GM12878 (cell line): ENCODE measurements around the gene UQCR11. TPM values are rescaled to one million over a fixed set of nuclear protein-coding genes. Genes with fewer than 3 reads are reported as not detected.

Experiments
- ATAC-seq: fragments of 200-7000 bp; cut with Tn5 transposase; 3 replicates; pipeline ENCODE4 v1.9.1; 2020; ENCODE audit warnings: mild to moderate bottlenecking, moderate library complexity
- BruUV-seq: library from RNA; stranded (reverse); fragments of 400-500 nt; replicated peaks from 2 replicates; lab custom pipeline; 2021; lab: Mats Ljungman, UMichigan
- CTCF ChIA-PET: fragments of 300-600 bp; sonication (Branson Sonifier 250); formaldehyde crosslinking; extraction: SDS; loops from one replicate; lab custom pipeline; 2021; ENCODE audit warnings: inconsistent platforms; lab: Yijun Ruan, JAX
- POLR2A ChIA-PET: fragments of 350-600 bp; formaldehyde crosslinking; extraction: SDS; loops from one replicate; lab custom pipeline; 2021; ENCODE audit warnings: inconsistent platforms; lab: Charles Lee
- RAD21 ChIA-PET: fragments of 300-600 bp; sonication (Branson Sonifier 250); formaldehyde crosslinking; loops from one replicate; lab custom pipeline; 2023; ENCODE audit warnings: antibody characterized with exemption; ENCODE audit not compliant: unreplicated experiment; lab: Charles Lee
- SMC1A ChIA-PET: fragments of 300-600 bp; sonication (Branson Sonifier 250); formaldehyde crosslinking; loops from one replicate; lab custom pipeline; 2023; ENCODE audit not compliant: unreplicated experiment, uncharacterized antibody; lab: Charles Lee
- DNase-seq: peaks from one replicate; pipeline ENCODE4 v3.0.0-alpha.2; 2011; ENCODE audit warnings: low read depth, low spot score
- FAIRE-seq: peaks from 3 replicates; lab custom pipeline; 2011; peaks lifted over from hg19 to GRCh38; lab: Jason Lieb, UNC
- H2AFZ ChIP-seq: 2 replicates; pipeline ENCODE4 v1.6.0; 2011; ENCODE audit warnings: low read depth, low read length, control low read depth; ENCODE audit not compliant: control insufficient read depth
- H3K27ac ChIP-seq: 2 replicates; pipeline ENCODE4 v1.5.1; 2011; ENCODE audit warnings: control low read depth; ENCODE audit not compliant: control insufficient read depth, insufficient read depth
- H3K27me3 ChIP-seq, 2 experiments: replicated peaks in 1 of 2; 2 replicates each; pipeline versions ENCODE4 v1.6.0 to v1.6.1; 2011; ENCODE audit warnings: low read length in 1 of 2; ENCODE audit not compliant: control insufficient read depth in 2 of 2, insufficient read depth in 2 of 2
- H3K36me3 ChIP-seq, 2 experiments: 2 replicates each; pipeline ENCODE4 v1.5.1; 2011; ENCODE audit warnings: low read length in 1 of 2; ENCODE audit not compliant: control insufficient read depth in 2 of 2, insufficient read depth in 2 of 2
- H3K4me1 ChIP-seq: 2 replicates; pipeline ENCODE4 v1.6.1; 2011; ENCODE audit warnings: mild to moderate bottlenecking, low read length, moderate library complexity, mixed read lengths; ENCODE audit not compliant: control insufficient read depth, insufficient read depth
- H3K4me2 ChIP-seq: 2 replicates; pipeline ENCODE4 v1.6.0; 2011; ENCODE audit warnings: control low read depth; ENCODE audit not compliant: control insufficient read depth, insufficient read depth
- H3K4me3 ChIP-seq: fragments of 200-600 bp; sonication (generic); 2 replicates; pipeline ENCODE4 v1.5.1; 2016
- H3K79me2 ChIP-seq: 2 replicates; pipeline ENCODE4 v1.6.0; 2011; ENCODE audit warnings: low read length; ENCODE audit not compliant: control insufficient read depth, insufficient read depth
- H3K9ac ChIP-seq: 2 replicates; pipeline ENCODE4 v1.8.0; 2011; ENCODE audit warnings: low read length, control low read depth, mixed read lengths; ENCODE audit not compliant: control insufficient read depth, insufficient read depth
- H3K9me3 ChIP-seq: replicated peaks from 3 replicates; pipeline ENCODE4 v1.5.1; 2011; ENCODE audit warnings: mild to moderate bottlenecking, low read length; ENCODE audit not compliant: control insufficient read depth, insufficient read depth
- H4K20me1 ChIP-seq: 2 replicates; pipeline ENCODE4 v1.6.0; 2011; ENCODE audit not compliant: control insufficient read depth, insufficient read depth
- CREB1 ChIP-seq: IDR thresholded peaks from 2 replicates; pipeline ENCODE4 v1.6.1; 2012; ENCODE audit warnings: low read depth, mild to moderate bottlenecking, inconsistent platforms
- NFYB ChIP-seq: IDR thresholded peaks from 2 replicates; pipeline ENCODE4 v1.6.1; 2011; ENCODE audit warnings: low read depth, mild to moderate bottlenecking, low read length, improper control_type of control experiment, moderate library complexity; ENCODE audit not compliant: insufficient read depth
- PAX5 ChIP-seq: IDR thresholded peaks from 2 replicates; pipeline ENCODE4 v1.6.1; 2011; ENCODE audit warnings: low read depth, low read length, borderline replicate concordance
- SMARCA5 ChIP-seq: fragments of 450-650 bp; IDR thresholded peaks from 2 replicates; pipeline ENCODE4 v1.6.1; 2017; ENCODE audit warnings: mild to moderate bottlenecking
- SREBF2 ChIP-seq: IDR thresholded peaks from 2 replicates; pipeline ENCODE4 v1.6.1; 2012; ENCODE audit warnings: mild to moderate bottlenecking, low read length
- TARDBP ChIP-seq: IDR thresholded peaks from 2 replicates; pipeline ENCODE4 v1.6.1; 2016; ENCODE audit warnings: borderline replicate concordance
- USF1 ChIP-seq: IDR thresholded peaks from 2 replicates; pipeline ENCODE4 v1.6.1; 2011; ENCODE audit warnings: borderline replicate concordance, low read depth, mild to moderate bottlenecking, moderate library complexity, mixed read lengths, low read length; ENCODE audit not compliant: insufficient read depth; ENCODE audit errors: extremely low read length
- ZBTB4 ChIP-seq: fragments of 450-650 bp; formaldehyde crosslinking; IDR thresholded peaks from 2 replicates; pipeline ENCODE4 v1.4.0; 2022; ENCODE audit warnings: mild to moderate bottlenecking, moderate library complexity
- ZBTB40 ChIP-seq: fragments of 450-650 bp; IDR thresholded peaks from 2 replicates; pipeline ENCODE4 v1.6.1; 2016; ENCODE audit warnings: mild to moderate bottlenecking, moderate library complexity, borderline replicate concordance
- WGBS: methylation state at CpG from one replicate; pipeline ENCODE4 v1.1.6; 2016; ENCODE audit warnings: low lambda C conversion rate; ENCODE audit not compliant: insufficient replicate concordance, insufficient coverage; ENCODE audit errors: missing lambda C conversion rate; 5-methylcytosine and 5-hydroxymethylcytosine counted together
- in situ Hi-C: fragments of 300-500 bp; cut with MboI; formaldehyde crosslinking; loops from 9 replicates; pipeline ENCODE4 v1.14.3; 2018; ENCODE audit warnings: mixed read lengths
- intact Hi-C: fragments of 100-400 bp; cut with micrococcal nuclease; formaldehyde crosslinking; loops from one replicate; pipeline ENCODE4 v1.14.2; 2022; ENCODE audit not compliant: unreplicated experiment
- polyA plus RNA-seq, 11 experiments: library from polyadenylated mRNA; depleted of rRNA in 4 of 11; unstranded in 6 of 11; stranded (reverse) in 5 of 11; fragments of >200 nt; fragmentation: Nextera tagmentation in 4 of 11; fragmentation: Illumina TruSeq in 1 of 11; extraction: Ambion mirVana in 4 of 11; extraction: Trizol in 1 of 11; gene quantifications; 1 replicate in 1 of 11; 2 replicates in 10 of 11; pipeline versions ENCODE4 v1.2.1 to v1.2.3, GENCODE V29; 2011 to 2016; ENCODE audit warnings: inconsistent platforms in 2 of 11, missing spikeins in 2 of 11, low read depth in 1 of 11
- total RNA-seq, 4 experiments: library from RNA; depleted of rRNA in 3 of 4; stranded (reverse); fragments of >200 nt in 3 of 4; fragmentation: Illumina TruSeq in 1 of 4; extraction: Trizol in 1 of 4; gene quantifications; 2 replicates each; pipeline versions ENCODE4 v1.2.1 to v1.2.3, GENCODE V29; 2013 to 2021

Gene UQCR11
- total and polyA plus RNA-seq, 10 of the 15 experiments (the other 5 are each of a cell fraction or from before 2014, with no cell fraction given), result 28.6 to 586 (median 193) TPM

- H3K4me1 ChIP-seq, result no peaks in the 10 kb centered on the region
- BruUV-seq, result no TSS peak
- in situ Hi-C loops, result no loop called here
- no peak overlapping the region for H2AFZ ChIP-seq
- ChIA-PET POLR2A (no interaction called here), SMC1A (no interaction called here), RAD21 (no interaction called here), CTCF (no interaction called here)
- peaks cover 14 to 44% of the 10 kb centered on the region in 2 experiments for H3K36me3 ChIP-seq
- H4K20me1 ChIP-seq, result peaks cover 7% of the 10 kb centered on the region
- intact Hi-C loops, result no loop called here
- H3K9me3 ChIP-seq, result no peaks in the 10 kb centered on the region; the same call in 2 of the 3 replicates
- H3K79me2 ChIP-seq, result peaks cover 3% of the 10 kb centered on the region; the same call in 1 of the 2 replicates
- H3K9ac ChIP-seq, result no peak overlapping the region
- FAIRE-seq, result no peak
- no peak for DNase-seq
- TF ChIP-seq NFYB (no peak), PAX5 (no peak), TARDBP (no peak), ZBTB4 (CRISPR knock-in tag) (no peak), CREB1 (no peak), USF1 (no peak), SMARCA5 (no peak), ZBTB40 (no peak), SREBF2 (no peak)
- no peak overlapping the region for H3K4me2 ChIP-seq
- 93% methylated on average over 31 of the region's 31 CpGs for WGBS
- no peak for ATAC-seq
- no peak overlapping the region for H3K27ac ChIP-seq
- H3K4me3 ChIP-seq, result no peak overlapping the region
- no peaks in the 10 kb centered on the region for H3K27me3 ChIP-seq
Observed at GRCh38 chr19:1631557-1632100, 26.4 kb upstream of the UQCR11 start.
